ENCODE data around the gene RPH3AL. TPM values are rescaled to one million over a fixed set of nuclear protein-coding genes. Genes with fewer than 3 reads are reported as not detected.

The RPH3AL gene
- total and polyA plus RNA-seq, 2 of the 8 experiments (the other 6 are each of a cell fraction or from before 2014, with no cell fraction given) = 5.6 to 5.8 TPM

DNA sequence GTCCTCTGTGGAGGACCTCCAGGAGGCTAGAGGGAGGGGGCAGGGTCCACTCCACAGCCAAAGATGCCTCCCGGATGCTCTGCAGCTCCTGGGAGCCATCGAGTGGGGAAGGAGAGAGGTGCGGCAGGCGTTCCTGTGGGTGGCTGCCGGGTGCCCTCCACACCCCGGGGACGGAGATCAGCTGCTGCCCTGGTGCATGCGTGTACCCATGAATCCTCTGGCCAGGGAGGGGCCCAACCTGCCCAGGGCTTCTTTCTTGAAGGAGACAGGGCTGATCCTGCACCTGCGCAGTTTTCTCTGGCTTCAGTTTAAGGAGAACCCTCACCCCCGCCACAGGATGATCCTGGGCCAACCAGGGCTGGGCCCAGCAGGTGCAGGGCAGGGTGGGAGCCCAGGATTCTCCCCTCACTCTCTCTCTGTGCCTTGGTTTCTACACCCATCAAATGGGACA is 137.7 kb downstream of the RPH3AL start:
- Histone ChIP-seq H3K4ac (replicated peaks; ENCODE audit: insufficient read length, low read depth, low read length) (peak overlapping the region; percentile 44), H3K9ac (replicated peaks in 1 of 4; ENCODE audit: extremely low read depth in 1 of 4, low read depth in 3 of 4, low read length in 3 of 4) (no peak overlapping the region), H3K23ac (ENCODE audit: insufficient read length) (no peak overlapping the region), H3K79me2 (ENCODE audit: control insufficient read depth in 1 of 2, insufficient read depth in 2 of 2, low read length in 2 of 2) (no peaks in the 10 kb centered on the region), H2BK12ac (ENCODE audit: low read depth, low read length) (no peak overlapping the region), H3K4me3 (ENCODE audit: extremely low read depth in 1 of 4, insufficient read depth in 2 of 4, low read depth in 3 of 4, low read length in 4 of 4) (peak overlapping the region; percentile 48 to 67 (median 60)), H4K91ac (replicated peaks; ENCODE audit: insufficient read length, low read length) (peak overlapping the region; percentile 79), H3K9me3 (ENCODE audit: insufficient read depth in 2 of 2, low read depth in 1 of 2, low read length in 1 of 2) (peaks cover 0 to 3% of the 10 kb centered on the region in 2 experiments; a peak in 1 of 4 replicates), H3K27ac (ENCODE audit: low read depth, low read length) (no peak overlapping the region), H4K20me1 (replicated peaks in 1 of 2; ENCODE audit: control insufficient read depth in 1 of 2, insufficient read depth in 2 of 2, low read length in 2 of 2) (no peaks in the 10 kb centered on the region), H3K18ac (ENCODE audit: extremely low read depth, low read length) (no peak overlapping the region), H3K4me2 (ENCODE audit: insufficient read depth in 1 of 2, low read depth in 2 of 2, low read length in 2 of 2) (peak overlapping the region; percentile 82 to 86), H3K23me2 (ENCODE audit: low read depth, low read length) (peaks cover 5% of the 10 kb centered on the region), H3K14ac (ENCODE audit: insufficient read length) (no peak overlapping the region), H3K27me3 (replicated peaks in 1 of 4; ENCODE audit: control insufficient read depth in 3 of 4, extremely low read depth in 1 of 4, insufficient read depth in 3 of 4, low read length in 3 of 4) (no peaks in the 10 kb centered on the region), H2BK120ac (replicated peaks; ENCODE audit: low read depth, low read length) (no peak overlapping the region), H3K36me3 (ENCODE audit: control insufficient read depth in 2 of 4, insufficient read depth in 4 of 4, low read length in 3 of 4) (peaks cover 0 to 5% (median 0%) of the 10 kb centered on the region in 4 experiments; a peak in 2 of 8 replicates), H3K79me1 (ENCODE audit: low read depth, low read length) (no peaks in the 10 kb centered on the region), H2AK5ac (ENCODE audit: low read depth, low read length) (0 out of 2 replicates have a peak overlapping the region, but pooled peaks have one; percentile 65), H3K56ac (replicated peaks; ENCODE audit: insufficient read length, low read depth, low read length) (no peak overlapping the region), H4K8ac (ENCODE audit: extremely low read depth, insufficient read depth, low read length) (peak overlapping the region; percentile 82), H2BK20ac (ENCODE audit: low read length) (no peak overlapping the region), H2BK15ac (ENCODE audit: low read length) (no peak overlapping the region), H2AFZ (ENCODE audit: low read length) (no peak overlapping the region), H3K4me1 (replicated peaks in 1 of 4; ENCODE audit: control insufficient read depth in 3 of 4, insufficient read depth in 4 of 4, low read length in 3 of 4) (peaks cover 2 to 7% (median 3%) of the 10 kb centered on the region in 4 experiments; a peak in 5 of 7 replicates), H2BK5ac (ENCODE audit: low read depth, low read length) (no peak overlapping the region), H4K5ac (ENCODE audit: insufficient read length, low read depth, low read length) (no peak overlapping the region)
- WGBS, 2 experiments (ENCODE audit: extremely low coverage in 1 of 2, insufficient coverage in 1 of 2, insufficient read length in 1 of 2, insufficient replicate concordance in 2 of 2, low coverage in 1 of 2, low lambda C conversion rate in 2 of 2, missing lambda C conversion rate in 1 of 2) = 89% methylated on average over 8 of the region's 10 CpGs; no CpG with 5 or more reads in 1 of the 2 experiments
- FAIRE-seq (no peak), DNase-seq (ENCODE audit: low read depth in 1 of 2, low spot score in 2 of 2) (no peak)
- ChIA-PET CTCF (ENCODE audit: partially characterized antibody) (interaction anchor here (0.9 to 1.1 kb wide), 2 partner anchors 9 to 93 kb away, joined by 3 read pairs; no protein-coding TSS in a partner anchor), POLR2A (ENCODE audit: partially characterized antibody) (interaction anchor here (0.6 to 0.8 kb wide), 2 partner anchors 8 to 354 kb away, joined by 3 to 5 read pairs; no protein-coding TSS in a partner anchor)
- TF ChIP-seq SP4 (IDR thresholded peaks at IDR 0.05; ENCODE audit: low read length) = no peak
- peak; percentile 39 to 50 for TF ChIP-seq RAD21 (IDR thresholded peaks at IDR 0.05 in 1 of 2, conservative IDR thresholded peaks at IDR 0.05 in 1 of 2; ENCODE audit: low read depth in 2 of 2, low read length in 2 of 2)
- TF ChIP-seq, protein P1, sequence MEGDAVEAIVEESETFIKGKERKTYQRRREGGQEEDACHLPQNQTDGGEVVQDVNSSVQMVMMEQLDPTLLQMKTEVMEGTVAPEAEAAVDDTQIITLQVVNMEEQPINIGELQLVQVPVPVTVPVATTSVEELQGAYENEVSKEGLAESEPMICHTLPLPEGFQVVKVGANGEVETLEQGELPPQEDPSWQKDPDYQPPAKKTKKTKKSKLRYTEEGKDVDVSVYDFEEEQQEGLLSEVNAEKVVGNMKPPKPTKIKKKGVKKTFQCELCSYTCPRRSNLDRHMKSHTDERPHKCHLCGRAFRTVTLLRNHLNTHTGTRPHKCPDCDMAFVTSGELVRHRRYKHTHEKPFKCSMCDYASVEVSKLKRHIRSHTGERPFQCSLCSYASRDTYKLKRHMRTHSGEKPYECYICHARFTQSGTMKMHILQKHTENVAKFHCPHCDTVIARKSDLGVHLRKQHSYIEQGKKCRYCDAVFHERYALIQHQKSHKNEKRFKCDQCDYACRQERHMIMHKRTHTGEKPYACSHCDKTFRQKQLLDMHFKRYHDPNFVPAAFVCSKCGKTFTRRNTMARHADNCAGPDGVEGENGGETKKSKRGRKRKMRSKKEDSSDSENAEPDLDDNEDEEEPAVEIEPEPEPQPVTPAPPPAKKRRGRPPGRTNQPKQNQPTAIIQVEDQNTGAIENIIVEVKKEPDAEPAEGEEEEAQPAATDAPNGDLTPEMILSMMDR (IDR thresholded peaks at IDR 0.05; ENCODE audit: control extremely low read depth in 1 of 3, insufficient read depth in 1 of 3, low read depth in 1 of 3, low read length in 3 of 3) = peak in 2 of 3 experiments; percentile 20 to 25; a peak in 3 of 4 replicates

Measured in H1 (cell line).